ENCODE results near the gene MILR1.

- TF ChIP-seq CTCF (IDR thresholded peaks at IDR 0.05): no peak
- TF ChIP-seq ZFX (IDR thresholded peaks at IDR 0.05; ENCODE audit: borderline replicate concordance): no peak
These were observed 6.4 kb upstream of the MILR1 start for GRCh38 chr17:64442541-64442971.
